ENCODE results near the gene C19orf25. TPM values are rescaled to one million over a fixed set of nuclear protein-coding genes. Genes with fewer than 3 reads are reported as not detected.

C19orf25 gene
- total and polyA plus RNA-seq, 9 of the 15 experiments (the other 6 are each of a cell fraction or from before 2014, with no cell fraction given) = 0.79 to 96.0 (median 36.1) TPM

GRCh38 chr19:1513499-1514294, 34.7 kb upstream of the C19orf25 start (continued):
- TF ChIP-seq RAD21 (CRISPR knock-in tag; conservative IDR thresholded peaks at IDR 0.05 in 1 of 2, IDR thresholded peaks at IDR 0.05 in 1 of 2) (peak; percentile 45 to 67; a peak in 3 of 4 replicates), CREM (IDR thresholded peaks at IDR 0.05; ENCODE audit: low read depth) (0 out of 2 replicates have a peak, but pooled peaks have one; percentile 4), XRCC5 (IDR thresholded peaks at IDR 0.05; ENCODE audit: low read depth, low read length) (peak; percentile 69), HES1 (IDR thresholded peaks at IDR 0.05; ENCODE audit: low read depth) (no peak), HNRNPL (IDR thresholded peaks at IDR 0.05; ENCODE audit: low read depth, low read length) (peak; percentile 36; the same call in 1 of the 2 replicates), PTRF (tag; IDR thresholded peaks at IDR 0.05) (no peak), DIDO1 (tag; IDR thresholded peaks at IDR 0.05; ENCODE audit: low read depth) (no peak), ADNP (tag; IDR thresholded peaks at IDR 0.05) (peak; percentile 58; the same call in 1 of the 2 replicates), CHD4 (IDR thresholded peaks at IDR 0.05; ENCODE audit: insufficient read depth, insufficient replicate concordance, low read depth, low read length, poor library complexity, severe bottlenecking) (peak; percentile 32), NFIX (CRISPR knock-in tag; IDR thresholded peaks at IDR 0.05; ENCODE audit: low read depth) (no peak), ARID4B (CRISPR knock-in tag; IDR thresholded peaks at IDR 0.05) (peak; percentile 34; the same call in 1 of the 2 replicates), SMARCA5 (IDR thresholded peaks at IDR 0.05) (peak; percentile 94; the same call in 1 of the 2 replicates), TARDBP (IDR thresholded peaks at IDR 0.05) (0 out of 2 replicates have a peak, but pooled peaks have one; percentile 42), STAG1 (CRISPR knock-in tag; IDR thresholded peaks at IDR 0.05; ENCODE audit: borderline replicate concordance) (peak; percentile 64), ZBTB33 (CRISPR knock-in tag; IDR thresholded peaks at IDR 0.05) (peak; percentile 54; the same call in 1 of the 2 replicates), NONO (IDR thresholded peaks at IDR 0.05; ENCODE audit: low read depth in 2 of 2, low read length in 1 of 2) (peak in 1 of 2 experiments; percentile 23; a peak in 1 of 4 replicates)

All from K562 (cell line).